HEK293 (cell line): Measurements from ENCODE around the gene BAHD1.

Source experiments
- MZF1 ChIP-seq: fragments of 450-650 bp; formaldehyde crosslinking; IDR thresholded peaks from 2 replicates; pipeline ENCODE4 v1.5.1; 2017; ENCODE audit warnings: missing biosample characterization, missing genetic modification characterization, borderline replicate concordance
- RBAK ChIP-seq: fragments of 450-650 bp; formaldehyde crosslinking; IDR thresholded peaks from 2 replicates; pipeline ENCODE4 v1.5.1; 2016; ENCODE audit warnings: missing biosample characterization, missing genetic modification characterization
- REST ChIP-seq: fragments of 450-650 bp; formaldehyde crosslinking; IDR thresholded peaks from 2 replicates; pipeline ENCODE4 v1.5.1; 2016; ENCODE audit warnings: missing biosample characterization, missing genetic modification characterization
- SP2 ChIP-seq: fragments of 450-650 bp; formaldehyde crosslinking; IDR thresholded peaks from 2 replicates; pipeline ENCODE4 v1.5.1; 2016; ENCODE audit warnings: missing biosample characterization, missing genetic modification characterization
- YY1 ChIP-seq: fragments of 450-650 bp; formaldehyde crosslinking; IDR thresholded peaks from 2 replicates; pipeline ENCODE4 v1.5.1; 2018; ENCODE audit warnings: missing biosample characterization, missing genetic modification characterization
- ZBTB7A ChIP-seq: fragments of 450-650 bp; formaldehyde crosslinking; IDR thresholded peaks from 2 replicates; pipeline ENCODE4 v1.5.1; 2016; ENCODE audit warnings: low read depth, missing biosample characterization, missing genetic modification characterization
- ZNF274 ChIP-seq, 2 experiments: fragments of 200-500 bp in 1 of 2; fragments of 450-650 bp in 1 of 2; sonication (Bioruptor generic) in 1 of 2; formaldehyde crosslinking in 1 of 2; IDR thresholded peaks; 2 replicates each; pipeline versions ENCODE4 v1.5.1 to v1.6.1; 2014 to 2016; ENCODE audit warnings: borderline replicate concordance in 1 of 2, inconsistent platforms in 1 of 2, low read length in 1 of 2, missing biosample characterization in 1 of 2, missing genetic modification characterization in 1 of 2
- ZNF280D ChIP-seq: fragments of 450-650 bp; formaldehyde crosslinking; IDR thresholded peaks from 2 replicates; pipeline ENCODE4 v1.5.1; 2016; ENCODE audit warnings: missing biosample characterization, missing genetic modification characterization
- ZNF302 ChIP-seq: fragments of 450-650 bp; formaldehyde crosslinking; IDR thresholded peaks from 2 replicates; pipeline ENCODE4 v1.5.1; 2016; ENCODE audit warnings: missing biosample characterization, missing genetic modification characterization, low read depth
- ZNF623 ChIP-seq: fragments of 450-650 bp; formaldehyde crosslinking; IDR thresholded peaks from 2 replicates; pipeline ENCODE4 v1.5.1; 2016; ENCODE audit warnings: missing biosample characterization, missing genetic modification characterization
- ZNF629 ChIP-seq: fragments of 450-650 bp; formaldehyde crosslinking; IDR thresholded peaks from 2 replicates; pipeline ENCODE4 v1.5.1; 2017; ENCODE audit warnings: missing biosample characterization, missing genetic modification characterization
- TF ChIP-seq, protein P1 (sequence below): fragments of 450-650 bp; formaldehyde crosslinking; IDR thresholded peaks from 2 replicates; pipeline ENCODE4 v1.5.1; 2016; ENCODE audit warnings: missing biosample characterization, missing genetic modification characterization

- TF ChIP-seq, protein P1, sequence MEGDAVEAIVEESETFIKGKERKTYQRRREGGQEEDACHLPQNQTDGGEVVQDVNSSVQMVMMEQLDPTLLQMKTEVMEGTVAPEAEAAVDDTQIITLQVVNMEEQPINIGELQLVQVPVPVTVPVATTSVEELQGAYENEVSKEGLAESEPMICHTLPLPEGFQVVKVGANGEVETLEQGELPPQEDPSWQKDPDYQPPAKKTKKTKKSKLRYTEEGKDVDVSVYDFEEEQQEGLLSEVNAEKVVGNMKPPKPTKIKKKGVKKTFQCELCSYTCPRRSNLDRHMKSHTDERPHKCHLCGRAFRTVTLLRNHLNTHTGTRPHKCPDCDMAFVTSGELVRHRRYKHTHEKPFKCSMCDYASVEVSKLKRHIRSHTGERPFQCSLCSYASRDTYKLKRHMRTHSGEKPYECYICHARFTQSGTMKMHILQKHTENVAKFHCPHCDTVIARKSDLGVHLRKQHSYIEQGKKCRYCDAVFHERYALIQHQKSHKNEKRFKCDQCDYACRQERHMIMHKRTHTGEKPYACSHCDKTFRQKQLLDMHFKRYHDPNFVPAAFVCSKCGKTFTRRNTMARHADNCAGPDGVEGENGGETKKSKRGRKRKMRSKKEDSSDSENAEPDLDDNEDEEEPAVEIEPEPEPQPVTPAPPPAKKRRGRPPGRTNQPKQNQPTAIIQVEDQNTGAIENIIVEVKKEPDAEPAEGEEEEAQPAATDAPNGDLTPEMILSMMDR (tag by site-specific recombination), result no peak
- no peak for TF ChIP-seq ZNF623 (tag by site-specific recombination)
- no peak for TF ChIP-seq YY1 (tag by site-specific recombination)
- TF ChIP-seq ZNF274 (IDR thresholded peaks at IDR 0.05; ENCODE audit: low read length), result no peak
- no peak for TF ChIP-seq ZNF274 (tag by site-specific recombination; IDR thresholded peaks at IDR 0.05; ENCODE audit: borderline replicate concordance)
- no peak for TF ChIP-seq SP2 (tag by site-specific recombination)
- no peak for TF ChIP-seq ZNF302
- no peak for TF ChIP-seq REST
- no peak for TF ChIP-seq MZF1 (tag by site-specific recombination)
- no peak for TF ChIP-seq RBAK (tag by site-specific recombination)
- no peak for TF ChIP-seq ZNF280D (tag by site-specific recombination)
- TF ChIP-seq ZBTB7A (tag by site-specific recombination), result no peak
- TF ChIP-seq ZNF629 (tag by site-specific recombination), result no peak
Measured at GRCh38 chr15:40443846-40444245, 3.1 kb downstream of the BAHD1 start.
